H9 (cell line): Measurements from ENCODE around the gene VPS51. TPM values are rescaled to one million over a fixed set of nuclear protein-coding genes. Genes with fewer than 3 reads are reported as not detected.

Experiments used
- DNase-seq: peaks from one replicate; pipeline ENCODE4 v3.0.0-alpha.2; 2017
- H2AFZ ChIP-seq: one replicate; pipeline ENCODE4 v1.6.1; 2013; ENCODE audit warnings: mild to moderate bottlenecking, low read length, control low read depth, moderate library complexity
- H2AK5ac ChIP-seq: 2 replicates; pipeline ENCODE4 v1.6.1; 2013; ENCODE audit warnings: low read length, control low read depth, mixed read lengths; ENCODE audit not compliant: insufficient read length
- H2BK120ac ChIP-seq: one replicate; pipeline ENCODE4 v1.6.1; 2013; ENCODE audit warnings: low read depth, mild to moderate bottlenecking, low read length, control low read depth, inconsistent platforms; ENCODE audit not compliant: poor library complexity, severe bottlenecking
- H2BK12ac ChIP-seq: 2 replicates; pipeline ENCODE4 v1.6.1; 2013; ENCODE audit warnings: low read length, control low read depth, mixed read lengths, low read depth; ENCODE audit not compliant: insufficient read length
- H2BK15ac ChIP-seq: 2 replicates; pipeline ENCODE4 v1.6.1; 2013; ENCODE audit warnings: low read depth, low read length, control low read depth
- H2BK20ac ChIP-seq: one replicate; pipeline ENCODE4 v1.6.1; 2013; ENCODE audit warnings: low read depth, mild to moderate bottlenecking, low read length, control low read depth, inconsistent platforms; ENCODE audit not compliant: poor library complexity, severe bottlenecking
- H2BK5ac ChIP-seq: 2 replicates; pipeline ENCODE4 v1.6.1; 2013; ENCODE audit warnings: low read length, control low read depth, mixed read lengths; ENCODE audit not compliant: insufficient read length
- H3K14ac ChIP-seq: 2 replicates; pipeline ENCODE4 v1.6.1; 2013; ENCODE audit warnings: low read length, control low read depth; ENCODE audit not compliant: insufficient read depth
- H3K18ac ChIP-seq: 2 replicates; pipeline ENCODE4 v1.6.1; 2013; ENCODE audit warnings: low read depth, mild to moderate bottlenecking, mixed read lengths, low read length, control low read depth; ENCODE audit not compliant: insufficient read length
- H3K23ac ChIP-seq: 2 replicates; pipeline ENCODE4 v1.6.1; 2013; ENCODE audit warnings: low read length, control low read depth, mixed read lengths, low read depth; ENCODE audit not compliant: insufficient read length
- H3K23me2 ChIP-seq: 2 replicates; pipeline ENCODE4 v1.6.1; 2013; ENCODE audit warnings: low read depth, mild to moderate bottlenecking, mixed read lengths, low read length, control low read depth; ENCODE audit not compliant: insufficient read length, poor library complexity, severe bottlenecking
- H3K27ac ChIP-seq: 2 replicates; pipeline ENCODE4 v1.5.1; 2013; ENCODE audit warnings: low read length, control low read depth, mixed read lengths, low read depth; ENCODE audit not compliant: insufficient read length
- H3K27me3 ChIP-seq: 2 replicates; pipeline ENCODE4 v1.6.1; 2013; ENCODE audit warnings: low read length, control low read depth, inconsistent platforms; ENCODE audit not compliant: insufficient read depth
- H3K4ac ChIP-seq: 2 replicates; pipeline ENCODE4 v1.6.1; 2013; ENCODE audit warnings: low read depth, mild to moderate bottlenecking, control low read depth, inconsistent platforms, low read length, moderate library complexity
- H3K4me1 ChIP-seq: 2 replicates; pipeline ENCODE4 v1.6.1; 2013; ENCODE audit warnings: low read length, control low read depth, inconsistent platforms; ENCODE audit not compliant: insufficient read depth
- H3K4me2 ChIP-seq: 2 replicates; pipeline ENCODE4 v1.6.1; 2013; ENCODE audit warnings: low read length, control low read depth, mixed read lengths; ENCODE audit not compliant: insufficient read length, insufficient read depth
- H3K56ac ChIP-seq: 2 replicates; pipeline ENCODE4 v1.6.1; 2013; ENCODE audit warnings: low read depth, mild to moderate bottlenecking, mixed read lengths, low read length, control low read depth; ENCODE audit not compliant: insufficient read length
- H3K79me1 ChIP-seq: 2 replicates; pipeline ENCODE4 v1.6.1; 2013; ENCODE audit warnings: low read depth, mild to moderate bottlenecking, moderate library complexity, low read length, control low read depth, inconsistent platforms; ENCODE audit not compliant: insufficient read depth, poor library complexity, severe bottlenecking
- H3K79me2 ChIP-seq: 2 replicates; pipeline ENCODE4 v1.6.1; 2013; ENCODE audit warnings: low read length, control low read depth, inconsistent platforms; ENCODE audit not compliant: insufficient read depth
- H3K9ac ChIP-seq: 2 replicates; pipeline ENCODE4 v1.6.1; 2013; ENCODE audit warnings: low read length, control low read depth, mixed read lengths; ENCODE audit not compliant: insufficient read length; ENCODE audit errors: extremely low read depth
- H3K9me3 ChIP-seq: one replicate; pipeline ENCODE4 v1.6.1; 2013; ENCODE audit warnings: low read depth, low read length, inconsistent platforms; ENCODE audit not compliant: control insufficient read depth
- H3T11ph ChIP-seq: one replicate; pipeline ENCODE4 v1.6.1; 2013; ENCODE audit warnings: mild to moderate bottlenecking, low read length, control low read depth, inconsistent platforms
- H4K20me1 ChIP-seq: one replicate; pipeline ENCODE4 v1.6.1; 2013; ENCODE audit not compliant: control insufficient read depth, insufficient read length, insufficient read depth
- H4K5ac ChIP-seq: 2 replicates; pipeline ENCODE4 v1.6.1; 2013; ENCODE audit warnings: low read depth, mild to moderate bottlenecking, mixed read lengths, low read length, control low read depth; ENCODE audit not compliant: insufficient read length
- H4K8ac ChIP-seq: replicated peaks from 2 replicates; pipeline ENCODE4 v1.6.1; 2013; ENCODE audit warnings: low read length, control low read depth, mixed read lengths, low read depth; ENCODE audit not compliant: insufficient read length
- H4K91ac ChIP-seq: 2 replicates; pipeline ENCODE4 v1.6.1; 2013; ENCODE audit warnings: low read depth, mild to moderate bottlenecking, moderate library complexity, mixed read lengths, low read length, control low read depth; ENCODE audit not compliant: insufficient read length
- H3K27ac Mint-ChIP-seq, 3 experiments: 2 replicates in 2 of 3; 3 replicates in 1 of 3; pipeline ENCODE4 v1.8.0; 2020 to 2021; ENCODE audit warnings: mixed read lengths in 3 of 3, mild to moderate bottlenecking in 1 of 3, moderate library complexity in 1 of 3
- H3K27me3 Mint-ChIP-seq: 2 replicates; pipeline ENCODE4 v1.8.0; 2021; ENCODE audit warnings: low read depth, mild to moderate bottlenecking, moderate library complexity, mixed read lengths
- H3K36me3 Mint-ChIP-seq, 3 experiments: 2 replicates in 2 of 3; 3 replicates in 1 of 3; pipeline ENCODE4 v1.8.0; 2020 to 2021; ENCODE audit warnings: low read depth in 3 of 3, mixed read lengths in 3 of 3; ENCODE audit not compliant: insufficient read depth in 1 of 3
- H3K4me1 Mint-ChIP-seq, 2 experiments: 2 replicates each; pipeline ENCODE4 v1.8.0; 2020; ENCODE audit warnings: mixed read lengths in 2 of 2
- H3K4me3 Mint-ChIP-seq, 2 experiments: 2 replicates in 1 of 2; 3 replicates in 1 of 2; pipeline ENCODE4 v1.8.0; 2020 to 2021; ENCODE audit warnings: mild to moderate bottlenecking in 2 of 2, mixed read lengths in 2 of 2, moderate library complexity in 1 of 2
- H3K9me3 Mint-ChIP-seq, 2 experiments: 2 replicates in 1 of 2; 3 replicates in 1 of 2; pipeline ENCODE4 v1.8.0; 2020; ENCODE audit warnings: mild to moderate bottlenecking in 2 of 2, mixed read lengths in 2 of 2, moderate library complexity in 1 of 2
- CTCF ChIP-seq: fragments of 200-600 bp; sonication (generic); conservative IDR thresholded peaks from 3 replicates; pipeline ENCODE4 v1.8.0; 2021; ENCODE audit warnings: antibody characterized with exemption, mild to moderate bottlenecking
- WGBS: extraction: QIAGEN DNeasy Blood & Tissue Kit; methylation state at CpG from one replicate; pipeline ENCODE4 v1.1.7; 2013; ENCODE audit warnings: missing lambda C conversion rate, low lambda C conversion rate, mixed read lengths; ENCODE audit not compliant: insufficient read length; ENCODE audit errors: extremely low coverage; 5-methylcytosine and 5-hydroxymethylcytosine counted together
- total RNA-seq: library from RNA; stranded (reverse); gene quantifications from 2 replicates; pipeline ENCODE4 v1.2.1, GENCODE V29; 2021

The VPS51 gene
- total RNA-seq, 1 experiment from 2014 or later: 94.7 TPM

- Histone ChIP-seq H3K18ac (no peak overlapping the region), H2AK5ac (no peak overlapping the region), H3K4me1 (no peaks in the 10 kb centered on the region), H3K14ac (no peak overlapping the region), H3K27me3 (no peaks in the 10 kb centered on the region), H2BK20ac (no peak overlapping the region), H3K79me1 (no peaks in the 10 kb centered on the region), H3K27ac (no peak overlapping the region), H3K56ac (no peak overlapping the region), H3K9ac (peak overlapping the region; percentile 27), H3T11ph (no peak overlapping the region), H4K20me1 (no peaks in the 10 kb centered on the region), H2AFZ (no peak overlapping the region), H4K8ac (no peak overlapping the region), H4K91ac (no peak overlapping the region), H2BK12ac (no peak overlapping the region), H3K4me2 (peak overlapping the region; percentile 56), H2BK15ac (no peak overlapping the region), H3K4ac (no peak overlapping the region), H3K9me3 (no peaks in the 10 kb centered on the region), H4K5ac (no peak overlapping the region), H3K23ac (no peak overlapping the region), H2BK120ac (no peak overlapping the region), H2BK5ac (no peak overlapping the region), H3K79me2 (no peaks in the 10 kb centered on the region), H3K23me2 (peaks cover 18% of the 10 kb centered on the region)
- WGBS: no CpG with 5 or more reads among the region's 57 CpGs
- Mint-ChIP-seq H3K36me3 (peaks cover 2 to 28% (median 23%) of the 10 kb centered on the region in 3 experiments), H3K27me3 (peaks cover 1% of the 10 kb centered on the region; the same call in 1 of the 2 replicates), H3K27ac (peak overlapping the region in 2 of 3 experiments; percentile 85 to 91; a peak in 2 of 7 replicates), H3K4me1 (peaks cover 15 to 23% of the 10 kb centered on the region in 2 experiments), H3K4me3 (peak overlapping the region; percentile 82 to 99), H3K9me3 (no peaks in the 10 kb centered on the region)
- DNase-seq: peak; percentile 69
- peak; percentile 91 for TF ChIP-seq CTCF
These were observed 16.7 kb downstream of the VPS51 start for GRCh38 chr11:65112546-65113360.
